ENCODE measurements around the gene VMP1.
"Not testable (repeated sequence)": the region's sequence is repeated elsewhere in the genome, so short reads cannot be mapped to it uniquely, and the experiment has no call there.

The VMP1 gene

DNA sequence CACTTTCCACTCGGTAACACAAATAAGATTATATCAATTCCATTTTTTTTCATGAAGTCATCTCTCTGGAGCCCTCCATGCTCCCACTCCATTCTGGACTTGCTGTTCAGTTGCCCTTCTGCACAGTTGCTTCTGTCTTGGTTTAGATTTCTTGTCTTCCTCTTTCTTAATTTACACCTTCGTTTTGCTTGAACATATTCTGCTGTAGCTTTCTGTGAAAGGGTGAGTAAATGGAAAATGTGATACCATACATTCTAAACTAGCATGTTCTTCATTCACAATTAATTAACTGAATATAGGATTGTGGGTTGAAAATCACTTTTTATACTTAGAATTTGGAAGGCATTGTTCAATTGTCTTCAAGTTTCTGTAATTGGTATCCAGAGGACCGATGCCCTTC lies 69.6 kb downstream of the VMP1 start:
- no peak for DNase-seq (ENCODE audit: low read depth, low spot score)
- POLR2A ChIA-PET, result no interaction called here
- CTCF ChIA-PET, result no interaction called here
- no peak overlapping the region for H3K4me3 ChIP-seq (ENCODE audit: low read depth, low read length)
- TF ChIP-seq, protein P1, sequence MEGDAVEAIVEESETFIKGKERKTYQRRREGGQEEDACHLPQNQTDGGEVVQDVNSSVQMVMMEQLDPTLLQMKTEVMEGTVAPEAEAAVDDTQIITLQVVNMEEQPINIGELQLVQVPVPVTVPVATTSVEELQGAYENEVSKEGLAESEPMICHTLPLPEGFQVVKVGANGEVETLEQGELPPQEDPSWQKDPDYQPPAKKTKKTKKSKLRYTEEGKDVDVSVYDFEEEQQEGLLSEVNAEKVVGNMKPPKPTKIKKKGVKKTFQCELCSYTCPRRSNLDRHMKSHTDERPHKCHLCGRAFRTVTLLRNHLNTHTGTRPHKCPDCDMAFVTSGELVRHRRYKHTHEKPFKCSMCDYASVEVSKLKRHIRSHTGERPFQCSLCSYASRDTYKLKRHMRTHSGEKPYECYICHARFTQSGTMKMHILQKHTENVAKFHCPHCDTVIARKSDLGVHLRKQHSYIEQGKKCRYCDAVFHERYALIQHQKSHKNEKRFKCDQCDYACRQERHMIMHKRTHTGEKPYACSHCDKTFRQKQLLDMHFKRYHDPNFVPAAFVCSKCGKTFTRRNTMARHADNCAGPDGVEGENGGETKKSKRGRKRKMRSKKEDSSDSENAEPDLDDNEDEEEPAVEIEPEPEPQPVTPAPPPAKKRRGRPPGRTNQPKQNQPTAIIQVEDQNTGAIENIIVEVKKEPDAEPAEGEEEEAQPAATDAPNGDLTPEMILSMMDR (IDR thresholded peaks at IDR 0.05; ENCODE audit: insufficient read depth, low read length, missing control alignments), result no peak

DNA sequence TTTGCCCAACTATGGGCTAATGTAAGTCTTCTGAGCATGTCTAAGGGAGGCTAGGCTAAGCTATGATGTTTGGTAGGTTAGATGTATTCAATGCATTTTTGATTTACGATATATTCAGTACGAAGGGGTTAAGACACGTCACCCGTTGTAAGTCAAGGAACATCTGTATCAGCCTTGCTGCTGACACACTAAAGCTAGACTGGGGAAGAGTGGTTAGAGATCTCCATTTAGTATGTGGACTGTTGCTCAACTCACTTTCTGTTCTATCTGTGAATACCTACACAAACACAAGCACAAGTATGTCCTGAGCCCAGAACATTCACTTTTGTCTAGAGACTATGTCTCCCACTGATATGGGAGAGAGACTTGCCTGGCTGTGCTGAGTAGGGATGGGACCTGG lies 71.5 kb downstream of the VMP1 start:
- no peak overlapping the region for H3K4me3 ChIP-seq (ENCODE audit: low read depth, low read length)
- ChIA-PET CTCF (no interaction called here), POLR2A (no interaction called here)
- no peak for DNase-seq (ENCODE audit: low read depth, low spot score)
- TF ChIP-seq, protein P1 (IDR thresholded peaks at IDR 0.05; ENCODE audit: insufficient read depth, low read length, missing control alignments), result no peak

DNA sequence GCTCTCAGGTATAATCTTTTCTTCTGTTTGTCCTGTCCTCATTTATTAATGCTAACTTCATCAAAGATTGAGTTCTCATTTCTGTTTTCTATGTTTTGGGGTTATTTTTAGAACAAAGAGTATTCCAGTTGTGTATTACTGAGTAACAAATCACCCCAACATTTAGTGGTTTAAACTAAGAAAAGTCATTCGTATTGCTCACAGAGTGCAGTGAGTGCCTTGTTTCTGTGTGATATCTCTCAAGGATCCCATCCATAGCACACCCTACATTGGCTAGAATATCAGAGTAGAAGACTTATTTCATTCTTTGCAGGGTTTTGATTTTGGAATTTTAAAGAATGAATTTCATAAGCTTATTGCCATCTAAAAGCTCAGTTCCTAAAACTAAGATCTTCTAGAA lies 72.1 kb downstream of the VMP1 start:
- no peak overlapping the region for H3K4me3 ChIP-seq (ENCODE audit: low read depth, low read length)
- POLR2A ChIA-PET, result no interaction called here
- CTCF ChIA-PET, result no interaction called here
- TF ChIP-seq, protein P1 (IDR thresholded peaks at IDR 0.05; ENCODE audit: insufficient read depth, low read length, missing control alignments), result no peak
- DNase-seq (ENCODE audit: low read depth, low spot score), result no peak

DNA sequence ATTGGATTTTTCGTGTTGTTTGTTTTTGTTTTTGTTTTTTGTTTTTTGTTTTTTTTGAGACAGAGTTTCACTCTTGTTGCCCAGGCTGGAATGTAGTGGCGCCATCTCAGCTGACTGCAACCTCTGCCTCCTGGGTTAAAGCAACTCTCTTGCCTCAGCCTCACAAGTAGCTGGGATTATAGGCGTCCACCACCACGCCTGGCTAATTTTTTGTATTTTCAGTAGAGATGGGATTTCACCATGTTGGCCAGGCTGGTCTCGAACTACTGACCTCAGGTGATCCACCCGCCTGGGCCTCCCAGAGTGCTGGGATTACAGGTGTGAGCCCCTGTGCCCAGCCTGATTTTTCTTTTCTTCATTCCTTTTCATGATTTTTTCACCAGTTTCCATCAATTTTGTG lies 73.1 kb downstream of the VMP1 start:
- POLR2A ChIA-PET; DNase-seq (ENCODE audit: low read depth, low spot score); H3K4me3 ChIP-seq (ENCODE audit: low read depth, low read length): not testable (repeated sequence)
- CTCF ChIA-PET, result interaction anchor here (0.9 kb wide), 1 partner anchor 27 kb away, joined by 3 read pairs; no protein-coding TSS in a partner anchor

DNA sequence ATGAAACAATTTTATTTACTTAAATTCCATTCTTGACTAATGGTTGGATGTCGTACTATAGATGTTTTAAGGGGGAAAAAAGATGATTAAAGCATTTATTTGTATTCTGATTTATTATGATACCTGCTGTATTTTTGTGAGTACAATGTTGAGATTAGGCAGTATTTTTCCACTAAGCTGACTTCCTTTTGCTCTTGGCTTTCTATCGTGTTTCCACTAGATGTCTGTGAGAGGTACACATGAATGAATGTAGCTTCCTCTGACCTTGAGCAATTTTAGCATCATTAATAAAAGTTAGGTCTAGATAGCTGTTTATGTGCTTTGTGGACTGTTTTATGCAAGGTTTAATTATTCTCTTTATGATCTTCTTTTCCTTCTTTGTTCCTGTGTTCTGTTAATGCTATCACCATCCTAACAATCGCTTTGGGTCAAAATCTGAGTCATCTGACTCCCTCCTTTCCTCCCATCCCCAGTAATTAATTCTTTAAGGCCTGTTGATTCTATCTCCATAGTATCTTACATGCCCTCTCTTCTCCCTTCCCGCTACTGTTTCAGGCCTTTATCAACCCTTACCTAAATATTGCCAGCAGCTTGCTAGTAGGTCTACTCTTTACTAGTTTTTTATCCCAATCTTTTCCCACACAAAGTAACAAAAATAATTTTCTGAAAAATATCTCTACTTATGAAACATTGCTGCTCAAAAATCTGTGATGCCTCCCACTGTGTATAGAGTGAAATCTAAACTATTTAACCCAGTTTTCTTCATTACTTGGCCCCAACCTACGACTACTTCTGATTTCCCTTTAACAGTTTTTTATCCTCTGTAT lies 76.0 kb downstream of the VMP1 start:
- TF ChIP-seq, protein P1 (IDR thresholded peaks at IDR 0.05; ENCODE audit: insufficient read depth, low read length, missing control alignments), result no peak
- no peak for DNase-seq (ENCODE audit: low read depth, low spot score)
- H3K4me3 ChIP-seq (ENCODE audit: low read depth, low read length), result no peak overlapping the region
- ChIA-PET CTCF (interaction anchor here (1.5 to 2.5 kb wide), 3 partner anchors 12 to 55 kb away, joined by 3 to 8 read pairs (median 5); no protein-coding TSS in a partner anchor), POLR2A (interaction anchor here (0.7 to 1.9 kb wide), 6 partner anchors 9 to 60 kb away, joined by 3 to 19 read pairs (median 4); no protein-coding TSS in a partner anchor)

DNA sequence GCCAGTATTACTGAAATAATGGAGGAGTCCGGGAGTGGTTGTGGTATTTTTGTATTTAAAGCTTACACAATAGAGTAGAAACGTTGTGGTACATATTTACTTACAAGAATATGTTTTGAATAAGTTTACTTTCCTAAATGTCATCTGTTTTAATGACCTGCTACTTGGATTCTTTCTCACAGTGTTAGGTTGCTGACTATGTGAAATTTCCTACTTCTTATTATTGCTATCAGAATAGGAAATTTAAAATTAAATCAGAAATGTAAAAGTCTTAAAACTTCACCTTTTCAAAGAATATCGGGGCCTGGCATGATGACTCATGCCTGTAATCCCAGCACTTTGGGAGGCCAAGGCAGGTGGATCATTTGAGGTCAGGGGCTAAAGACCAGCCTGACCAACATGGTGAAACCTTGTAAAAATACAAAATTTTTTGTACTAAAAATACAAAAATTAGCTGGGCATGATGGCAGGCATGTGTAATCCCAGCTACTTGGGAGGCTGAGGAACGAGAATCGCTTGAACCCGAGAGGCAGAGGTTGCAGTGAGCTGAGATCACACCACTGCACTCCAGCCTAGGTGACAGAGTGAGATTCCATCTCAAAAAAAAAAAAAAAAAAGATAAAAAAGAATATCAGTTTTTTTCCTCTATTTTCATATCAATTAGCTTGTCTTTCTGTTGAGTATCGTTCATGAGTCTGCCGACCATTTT lies 77.8 kb downstream of the VMP1 start:
- no peak overlapping the region for H3K4me3 ChIP-seq (ENCODE audit: low read depth, low read length)
- TF ChIP-seq, protein P1 (IDR thresholded peaks at IDR 0.05; ENCODE audit: insufficient read depth, low read length, missing control alignments), result no peak
- no peak for DNase-seq (ENCODE audit: low read depth, low spot score)
- POLR2A ChIA-PET, result interaction anchor here (0.7 to 3.4 kb wide), 5 partner anchors 21 to 61 kb away, joined by 3 to 58 read pairs (median 4); no protein-coding TSS in a partner anchor
- CTCF ChIA-PET, result interaction anchor here (1.3 to 2.5 kb wide), 2 partner anchors 32 to 53 kb away, joined by 3 to 8 read pairs; no protein-coding TSS in a partner anchor

Measured in AG04449 (cell line).